H1 (cell line): ENCODE data around the gene CLPTM1L. TPM values are rescaled to one million over a fixed set of nuclear protein-coding genes. Genes with fewer than 3 reads are reported as not detected.

Experiments used
- CHD7 ChIP-seq: fragments of 300-600 bp; sonication (generic); IDR thresholded peaks from 2 replicates; pipeline ENCODE4 v1.7.1; 2012; ENCODE audit warnings: low read length, moderate library complexity, mild to moderate bottlenecking, inconsistent platforms; ENCODE audit not compliant: insufficient replicate concordance
- CREB1 ChIP-seq: IDR thresholded peaks from 2 replicates; pipeline ENCODE4 v1.6.1; 2012; ENCODE audit warnings: inconsistent platforms
- CTBP2 ChIP-seq: IDR thresholded peaks from 2 replicates; pipeline ENCODE4 v1.7.0; 2011; ENCODE audit warnings: borderline replicate concordance, mild to moderate bottlenecking, moderate library complexity, mixed read lengths, low read length; ENCODE audit not compliant: insufficient read depth, insufficient read length
- EGR1 ChIP-seq: IDR thresholded peaks from 2 replicates; pipeline ENCODE4 v1.6.1; 2011; ENCODE audit warnings: low read depth, low read length, borderline replicate concordance
- NRF1 ChIP-seq: IDR thresholded peaks from 2 replicates; pipeline ENCODE4 v1.6.1; 2011; ENCODE audit warnings: mild to moderate bottlenecking, low read depth, low read length, improper control_type of control experiment
- polyA plus RNA-seq, 7 experiments: library from polyadenylated mRNA; depleted of rRNA in 3 of 7; stranded (reverse) in 5 of 7; unstranded in 2 of 7; fragments of >200 nt in 5 of 7; fragments of 200-250 nt in 2 of 7; gene quantifications; 1 replicate in 5 of 7; 2 replicates in 1 of 7; 4 replicates in 1 of 7; pipeline versions ENCODE4 v1.2.1 to v1.2.3, GENCODE V29; 2011 to 2013; ENCODE audit warnings: missing spikeins in 2 of 7, mixed read lengths in 2 of 7
- total RNA-seq: library from RNA; stranded (reverse); fragmentation: NEBNext Ultra II Directional; extraction: Animal tissue kit (Norgen Biotek cat#: 25700); gene quantifications from 2 replicates; pipeline ENCODE4 v1.2.1, GENCODE V29; 2021

CLPTM1L gene
- total and polyA plus RNA-seq, 2 of the 8 experiments (the other 6 are each of a cell fraction or from before 2014, with no cell fraction given): 102 to 119 TPM

DNA sequence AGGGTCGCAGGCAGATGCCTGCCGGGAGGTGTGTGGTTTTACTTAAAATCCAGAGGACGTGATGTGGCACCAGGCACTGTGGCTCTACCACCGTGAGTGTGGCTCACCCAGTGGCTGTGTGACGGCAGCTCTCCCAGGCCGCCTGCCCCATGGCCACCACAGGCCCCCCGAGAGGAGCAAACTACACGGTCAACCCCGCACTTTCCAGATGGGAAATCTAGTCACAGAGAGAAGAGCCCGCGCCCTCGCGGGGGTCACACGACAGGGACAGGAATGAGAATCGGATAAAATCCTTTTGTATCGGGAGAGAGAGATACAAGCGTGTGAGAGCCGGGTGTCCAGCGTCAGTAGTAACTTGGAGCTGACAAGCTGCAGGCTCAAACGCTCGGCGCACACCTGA, 74.5 kb downstream of the CLPTM1L start (continued):
- TF ChIP-seq CHD7 (no peak), CTBP2 (no peak), NRF1 (no peak), CREB1 (no peak), EGR1 (0 out of 2 replicates have a peak, but pooled peaks have one; percentile 9)
